Esophagus muscularis mucosa (tissue), 4 donors: Measurements from ENCODE around the gene FBXO2.

Experiments
- EP300 ChIP-seq: sonication (generic); formaldehyde crosslinking; IDR thresholded peaks from one replicate; pipeline ENCODE4 v1.6.1; 2017; ENCODE audit warnings: antibody characterized with exemption
- POLR2A ChIP-seq: fragments of 450-650 bp; IDR thresholded peaks from one replicate; pipeline ENCODE4 v1.6.1; 2017; ENCODE audit warnings: antibody characterized with exemption, moderate library complexity, mild to moderate bottlenecking, low read depth
- POLR2AphosphoS5 ChIP-seq, 2 donors: sonication (generic); formaldehyde crosslinking; IDR thresholded peaks; one replicate each; pipeline ENCODE4 v1.6.1; 2017; ENCODE audit warnings: antibody characterized with exemption in 2 of 2
- TF ChIP-seq, protein P1 (sequence below), 3 experiments: fragments of 200-600 bp in 2 of 3; fragments of 450-650 bp in 1 of 3; sonication (generic) in 2 of 3; IDR thresholded peaks; one replicate each; pipeline ENCODE4 v1.5.1; 2017 to 2019; ENCODE audit warnings: antibody characterized with exemption in 3 of 3, mild to moderate bottlenecking in 2 of 3, moderate library complexity in 1 of 3

DNA sequence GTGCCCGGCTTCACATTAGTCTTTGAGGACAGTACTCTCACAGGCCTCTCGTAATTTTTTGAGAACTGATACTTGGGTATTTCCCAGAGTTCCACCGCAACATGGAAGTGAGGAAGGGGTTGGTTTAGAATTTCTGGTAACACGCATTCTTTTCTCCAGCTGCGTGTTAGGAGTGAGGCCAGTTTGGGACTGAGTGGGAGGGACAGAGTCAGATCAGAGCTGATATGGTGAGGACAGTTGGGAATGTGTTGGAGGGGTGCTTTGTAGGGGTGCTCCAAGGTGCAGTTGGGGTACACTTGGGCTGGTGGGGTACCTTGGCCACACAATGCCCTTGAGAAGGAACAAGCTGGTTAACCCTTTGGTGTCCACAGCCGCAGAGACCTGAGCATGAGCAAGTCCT lies 16.5 kb upstream of the FBXO2 start:
- TF ChIP-seq, protein P1, sequence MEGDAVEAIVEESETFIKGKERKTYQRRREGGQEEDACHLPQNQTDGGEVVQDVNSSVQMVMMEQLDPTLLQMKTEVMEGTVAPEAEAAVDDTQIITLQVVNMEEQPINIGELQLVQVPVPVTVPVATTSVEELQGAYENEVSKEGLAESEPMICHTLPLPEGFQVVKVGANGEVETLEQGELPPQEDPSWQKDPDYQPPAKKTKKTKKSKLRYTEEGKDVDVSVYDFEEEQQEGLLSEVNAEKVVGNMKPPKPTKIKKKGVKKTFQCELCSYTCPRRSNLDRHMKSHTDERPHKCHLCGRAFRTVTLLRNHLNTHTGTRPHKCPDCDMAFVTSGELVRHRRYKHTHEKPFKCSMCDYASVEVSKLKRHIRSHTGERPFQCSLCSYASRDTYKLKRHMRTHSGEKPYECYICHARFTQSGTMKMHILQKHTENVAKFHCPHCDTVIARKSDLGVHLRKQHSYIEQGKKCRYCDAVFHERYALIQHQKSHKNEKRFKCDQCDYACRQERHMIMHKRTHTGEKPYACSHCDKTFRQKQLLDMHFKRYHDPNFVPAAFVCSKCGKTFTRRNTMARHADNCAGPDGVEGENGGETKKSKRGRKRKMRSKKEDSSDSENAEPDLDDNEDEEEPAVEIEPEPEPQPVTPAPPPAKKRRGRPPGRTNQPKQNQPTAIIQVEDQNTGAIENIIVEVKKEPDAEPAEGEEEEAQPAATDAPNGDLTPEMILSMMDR (IDR thresholded peaks at IDR 0.05): no peak
- no peak for TF ChIP-seq POLR2A
- TF ChIP-seq EP300: no peak
- no peak for TF ChIP-seq POLR2AphosphoS5 (IDR thresholded peaks at IDR 0.05)
